Fibroblast of villous mesenchyme (primary cell): ENCODE measurements around the gene NRROS. TPM values are rescaled to one million over a fixed set of nuclear protein-coding genes. Genes with fewer than 3 reads are reported as not detected.

Experiments
- DNase-seq: peaks from one replicate; pipeline ENCODE4 v3.0.0-alpha.2; 2010; ENCODE audit warnings: low read depth
- H3K4me3 ChIP-seq: 2 replicates; pipeline ENCODE4 v1.5.1; 2011; ENCODE audit warnings: low read depth, mild to moderate bottlenecking, low read length
- total RNA-seq: library from RNA; depleted of rRNA; stranded (reverse); fragments of >200 nt; gene quantifications from 2 replicates; pipeline ENCODE4 v1.2.3, GENCODE V29; 2012
- TF ChIP-seq, protein P1 (sequence below): IDR thresholded peaks from 2 replicates; pipeline ENCODE4 v1.5.1; 2012; ENCODE audit warnings: low read depth, mild to moderate bottlenecking, low read length; ENCODE audit not compliant: insufficient read depth

NRROS gene
- total RNA-seq, 1 donor = under 0.01 TPM

GRCh38 chr3:196655496-196655895 lies 16.0 kb downstream of the NRROS start:
- H3K4me3 ChIP-seq = no peak overlapping the region
- TF ChIP-seq, protein P1, sequence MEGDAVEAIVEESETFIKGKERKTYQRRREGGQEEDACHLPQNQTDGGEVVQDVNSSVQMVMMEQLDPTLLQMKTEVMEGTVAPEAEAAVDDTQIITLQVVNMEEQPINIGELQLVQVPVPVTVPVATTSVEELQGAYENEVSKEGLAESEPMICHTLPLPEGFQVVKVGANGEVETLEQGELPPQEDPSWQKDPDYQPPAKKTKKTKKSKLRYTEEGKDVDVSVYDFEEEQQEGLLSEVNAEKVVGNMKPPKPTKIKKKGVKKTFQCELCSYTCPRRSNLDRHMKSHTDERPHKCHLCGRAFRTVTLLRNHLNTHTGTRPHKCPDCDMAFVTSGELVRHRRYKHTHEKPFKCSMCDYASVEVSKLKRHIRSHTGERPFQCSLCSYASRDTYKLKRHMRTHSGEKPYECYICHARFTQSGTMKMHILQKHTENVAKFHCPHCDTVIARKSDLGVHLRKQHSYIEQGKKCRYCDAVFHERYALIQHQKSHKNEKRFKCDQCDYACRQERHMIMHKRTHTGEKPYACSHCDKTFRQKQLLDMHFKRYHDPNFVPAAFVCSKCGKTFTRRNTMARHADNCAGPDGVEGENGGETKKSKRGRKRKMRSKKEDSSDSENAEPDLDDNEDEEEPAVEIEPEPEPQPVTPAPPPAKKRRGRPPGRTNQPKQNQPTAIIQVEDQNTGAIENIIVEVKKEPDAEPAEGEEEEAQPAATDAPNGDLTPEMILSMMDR = no peak
- DNase-seq = no peak

DNA sequence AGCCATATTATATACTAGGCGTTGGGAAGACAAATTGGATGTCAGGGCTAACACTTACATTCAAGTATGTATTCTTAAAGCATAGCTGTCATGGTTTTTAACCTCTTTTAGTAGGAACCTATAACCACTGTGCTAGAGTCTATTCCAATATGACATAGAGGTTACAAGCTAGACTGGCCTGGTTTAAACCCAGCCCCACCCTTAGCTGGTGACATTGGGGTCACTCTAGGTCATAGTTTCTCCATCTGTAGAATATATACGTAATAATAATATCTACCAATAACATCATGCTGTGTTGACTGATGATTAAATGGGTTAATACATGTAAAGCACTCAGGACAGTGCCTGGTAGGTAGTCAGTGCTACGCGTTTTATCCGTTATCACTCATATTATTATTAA lies 16.7 kb downstream of the NRROS start:
- no peak for DNase-seq
- TF ChIP-seq, protein P1 = no peak
- no peak overlapping the region for H3K4me3 ChIP-seq

- DNase-seq = no peak
- TF ChIP-seq, protein P1 = no peak
- no peak overlapping the region for H3K4me3 ChIP-seq
Observed at GRCh38 chr3:196659901-196660351, 20.4 kb downstream of the NRROS start.

- TF ChIP-seq, protein P1 = no peak
- DNase-seq = no peak
- no peak overlapping the region for H3K4me3 ChIP-seq
Observed at GRCh38 chr3:196660381-196661166, 21.1 kb downstream of the NRROS start.

DNA sequence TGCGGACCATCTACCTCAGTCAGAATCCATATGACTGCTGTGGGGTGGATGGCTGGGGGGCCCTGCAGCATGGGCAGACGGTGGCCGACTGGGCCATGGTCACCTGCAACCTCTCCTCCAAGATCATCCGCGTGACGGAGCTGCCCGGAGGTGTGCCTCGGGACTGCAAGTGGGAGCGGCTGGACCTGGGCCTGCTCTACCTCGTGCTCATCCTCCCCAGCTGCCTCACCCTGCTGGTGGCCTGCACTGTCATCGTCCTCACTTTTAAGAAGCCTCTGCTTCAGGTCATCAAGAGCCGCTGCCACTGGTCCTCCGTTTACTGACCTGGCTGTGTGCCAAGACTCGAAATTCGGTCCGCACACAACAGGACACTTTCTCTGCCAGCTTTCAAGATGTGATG lies 21.9 kb downstream of the NRROS start:
- no peak for DNase-seq
- TF ChIP-seq, protein P1 = no peak
- no peak overlapping the region for H3K4me3 ChIP-seq

- TF ChIP-seq, protein P1 = no peak
- H3K4me3 ChIP-seq = no peak overlapping the region
- DNase-seq = no peak
Observed at GRCh38 chr3:196662033-196662432, 22.5 kb downstream of the NRROS start.
